ENCODE results near the gene HIPK4. TPM values are rescaled to one million over a fixed set of nuclear protein-coding genes. Genes with fewer than 3 reads are reported as not detected.
A peak's percentile ranks its signal among the peaks of the same experiment; 100 is the strongest.

The HIPK4 gene
- total and polyA plus RNA-seq, 4 donors: 0.21 to 0.51 (median 0.23) TPM; not detected in 1

- Histone ChIP-seq H3K36me3 (ENCODE audit: control insufficient read depth in 1 of 2, insufficient read depth in 2 of 2, low read length in 1 of 2) (no peaks in the 10 kb centered on the region), H3K27me3 (ENCODE audit: control insufficient read depth in 1 of 2, insufficient read depth in 2 of 2, low read length in 1 of 2) (no peaks in the 10 kb centered on the region), H3K4me1 (ENCODE audit: control insufficient read depth in 1 of 2, insufficient read depth in 2 of 2, low read length in 2 of 2) (no peaks in the 10 kb centered on the region), H3K27ac (ENCODE audit: low read depth in 1 of 2, low read length in 2 of 2) (no peak overlapping the region), H3K4me3 (ENCODE audit: low read length in 2 of 2) (no peak overlapping the region), H3K9me3 (ENCODE audit: control insufficient read depth, low read length) (no peaks in the 10 kb centered on the region)
- peak; percentile 19 for ATAC-seq (ENCODE audit: low FRiP score)
- intact Hi-C loops (cut with DNase I): no loop called here
- WGBS, 2 donors: 88 to 89% methylated on average over 16 of the region's 16 CpGs
- DNase-seq: no peak
Measured at GRCh38 chr19:40367577-40368434, 22.2 kb downstream of the HIPK4 start.

GRCh38 chr19:40366697-40367561, 23.1 kb downstream of the HIPK4 start:
- ATAC-seq (ENCODE audit: low FRiP score) (no peak), DNase-seq (no peak)
- WGBS, 2 donors: 83 to 85% methylated on average over 27 of the region's 27 CpGs
- H3K27me3 ChIP-seq (ENCODE audit: control insufficient read depth in 1 of 2, insufficient read depth in 2 of 2, low read length in 1 of 2): no peaks in the 10 kb centered on the region
- H3K4me3 ChIP-seq (ENCODE audit: low read length in 2 of 2): no peak overlapping the region
- intact Hi-C loops (cut with DNase I): no loop called here
- H3K27ac ChIP-seq (ENCODE audit: low read depth in 1 of 2, low read length in 2 of 2): no peak overlapping the region
- H3K9me3 ChIP-seq (ENCODE audit: control insufficient read depth, low read length): no peaks in the 10 kb centered on the region
- no peaks in the 10 kb centered on the region for H3K36me3 ChIP-seq (ENCODE audit: control insufficient read depth in 1 of 2, insufficient read depth in 2 of 2, low read length in 1 of 2)
- H3K4me1 ChIP-seq (ENCODE audit: control insufficient read depth in 1 of 2, insufficient read depth in 2 of 2, low read length in 2 of 2): no peaks in the 10 kb centered on the region

GRCh38 chr19:40365613-40366401, 24.2 kb downstream of the HIPK4 start:
- Histone ChIP-seq H3K36me3 (ENCODE audit: control insufficient read depth in 1 of 2, insufficient read depth in 2 of 2, low read length in 1 of 2) (no peaks in the 10 kb centered on the region), H3K27ac (ENCODE audit: low read depth in 1 of 2, low read length in 2 of 2) (no peak overlapping the region), H3K9me3 (ENCODE audit: control insufficient read depth, low read length) (no peaks in the 10 kb centered on the region), H3K4me1 (ENCODE audit: control insufficient read depth in 1 of 2, insufficient read depth in 2 of 2, low read length in 2 of 2) (no peaks in the 10 kb centered on the region), H3K27me3 (ENCODE audit: control insufficient read depth in 1 of 2, insufficient read depth in 2 of 2, low read length in 1 of 2) (no peaks in the 10 kb centered on the region), H3K4me3 (ENCODE audit: low read length in 2 of 2) (no peak overlapping the region)
- ATAC-seq (ENCODE audit: low FRiP score) (peak; percentile 68), DNase-seq (peak; percentile 83 to 90)
- intact Hi-C loops (cut with DNase I): no loop called here
- WGBS, 2 donors: 19 to 23% methylated on average over 28 of the region's 28 CpGs

- ATAC-seq (ENCODE audit: low FRiP score) (no peak), DNase-seq (no peak)
- H3K9me3 ChIP-seq (ENCODE audit: control insufficient read depth, low read length): no peaks in the 10 kb centered on the region
- H3K27ac ChIP-seq (ENCODE audit: low read depth in 1 of 2, low read length in 2 of 2): no peak overlapping the region
- intact Hi-C loops (cut with DNase I): no loop called here
- no peak overlapping the region for H3K4me3 ChIP-seq (ENCODE audit: low read length in 2 of 2)
- 75 to 80% methylated on average over 3 of the region's 3 CpGs for WGBS, 2 donors
- H3K4me1 ChIP-seq (ENCODE audit: control insufficient read depth in 1 of 2, insufficient read depth in 2 of 2, low read length in 2 of 2): no peaks in the 10 kb centered on the region
- H3K36me3 ChIP-seq (ENCODE audit: control insufficient read depth in 1 of 2, insufficient read depth in 2 of 2, low read length in 1 of 2): no peaks in the 10 kb centered on the region
- H3K27me3 ChIP-seq (ENCODE audit: control insufficient read depth in 1 of 2, insufficient read depth in 2 of 2, low read length in 1 of 2): no peaks in the 10 kb centered on the region
Measured at GRCh38 chr19:40365010-40365409, 25.0 kb downstream of the HIPK4 start.

- H3K4me3 ChIP-seq (ENCODE audit: low read length in 2 of 2): no peak overlapping the region
- H3K27me3 ChIP-seq (ENCODE audit: control insufficient read depth in 1 of 2, insufficient read depth in 2 of 2, low read length in 1 of 2): no peaks in the 10 kb centered on the region
- H3K27ac ChIP-seq (ENCODE audit: low read depth in 1 of 2, low read length in 2 of 2): no peak overlapping the region
- ATAC-seq (ENCODE audit: low FRiP score): no peak
- no peaks in the 10 kb centered on the region for H3K36me3 ChIP-seq (ENCODE audit: control insufficient read depth in 1 of 2, insufficient read depth in 2 of 2, low read length in 1 of 2)
- DNase-seq: no peak
- no peaks in the 10 kb centered on the region for H3K9me3 ChIP-seq (ENCODE audit: control insufficient read depth, low read length)
- intact Hi-C loops (cut with DNase I): no loop called here
- no peaks in the 10 kb centered on the region for H3K4me1 ChIP-seq (ENCODE audit: control insufficient read depth in 1 of 2, insufficient read depth in 2 of 2, low read length in 2 of 2)
- WGBS, 2 donors: 85 to 87% methylated on average over 5 of the region's 5 CpGs
Measured at GRCh38 chr19:40363069-40363468, 26.9 kb downstream of the HIPK4 start.

DNA sequence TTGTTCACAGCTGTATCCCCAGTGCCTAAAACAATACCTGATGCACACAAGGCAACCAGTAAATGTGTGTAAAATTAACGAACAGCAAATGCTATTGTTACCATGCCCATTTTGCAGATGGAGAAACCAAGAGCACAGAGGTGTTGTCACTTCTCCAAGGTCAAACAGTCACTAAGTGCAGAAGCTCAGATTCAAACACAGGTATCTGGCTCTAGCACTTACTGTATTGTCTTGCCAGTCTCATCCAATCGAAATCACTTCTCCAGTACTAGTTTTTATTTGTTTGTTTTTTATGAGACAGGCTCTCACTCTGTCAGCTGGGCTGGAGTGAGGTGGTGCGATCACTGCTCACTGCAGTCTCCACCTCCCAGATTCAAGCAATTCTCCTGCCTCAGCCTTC, 27.8 kb downstream of the HIPK4 start:
- Histone ChIP-seq H3K4me3 (ENCODE audit: low read length in 2 of 2) (no peak overlapping the region), H3K27me3 (ENCODE audit: control insufficient read depth in 1 of 2, insufficient read depth in 2 of 2, low read length in 1 of 2) (no peaks in the 10 kb centered on the region), H3K27ac (ENCODE audit: low read depth in 1 of 2, low read length in 2 of 2) (no peak overlapping the region), H3K4me1 (ENCODE audit: control insufficient read depth in 1 of 2, insufficient read depth in 2 of 2, low read length in 2 of 2) (no peaks in the 10 kb centered on the region), H3K9me3 (ENCODE audit: control insufficient read depth, low read length) (no peaks in the 10 kb centered on the region), H3K36me3 (ENCODE audit: control insufficient read depth in 1 of 2, insufficient read depth in 2 of 2, low read length in 1 of 2) (no peaks in the 10 kb centered on the region)
- intact Hi-C loops (cut with DNase I): no loop called here
- ATAC-seq (ENCODE audit: low FRiP score): no peak
- DNase-seq: no peak
- 90 to 91% methylated on average over 3 of the region's 3 CpGs for WGBS, 2 donors

DNA sequence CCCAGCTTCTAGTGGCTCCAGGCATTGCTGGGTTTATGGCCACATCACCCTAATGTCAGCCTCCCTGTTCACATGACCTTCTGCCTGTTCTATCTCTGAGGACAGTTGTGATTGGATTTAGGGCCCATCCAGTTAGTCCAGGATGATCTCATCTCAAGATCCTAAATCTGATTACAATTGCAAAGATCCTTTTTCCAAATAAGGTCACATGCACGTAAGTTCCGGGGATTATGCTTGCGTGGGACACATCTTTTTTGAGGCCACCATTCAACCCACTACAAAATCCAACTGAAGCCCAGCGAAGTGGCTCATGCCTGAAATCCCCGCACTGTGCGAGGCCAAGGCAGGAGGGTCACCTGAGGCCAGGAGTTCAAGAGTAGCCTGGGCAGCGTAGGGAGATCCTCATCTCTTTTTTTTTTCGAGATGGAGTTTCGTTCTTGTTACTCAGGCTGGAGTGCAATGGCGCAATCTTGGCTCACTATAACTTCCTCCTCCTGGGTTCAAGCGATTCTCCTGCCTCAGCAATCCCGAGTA, 29.2 kb downstream of the HIPK4 start:
- no peak for ATAC-seq (ENCODE audit: low FRiP score)

GRCh38 chr19:40360020-40360707, 29.8 kb downstream of the HIPK4 start:
- intact Hi-C loops (cut with DNase I): no loop called here
- ATAC-seq (ENCODE audit: low FRiP score): no peak
- Histone ChIP-seq H3K4me3 (ENCODE audit: low read length in 2 of 2) (no peak overlapping the region), H3K27me3 (ENCODE audit: control insufficient read depth in 1 of 2, insufficient read depth in 2 of 2, low read length in 1 of 2) (no peaks in the 10 kb centered on the region), H3K9me3 (ENCODE audit: control insufficient read depth, low read length) (no peaks in the 10 kb centered on the region), H3K27ac (ENCODE audit: low read depth in 1 of 2, low read length in 2 of 2) (no peak overlapping the region), H3K36me3 (ENCODE audit: control insufficient read depth in 1 of 2, insufficient read depth in 2 of 2, low read length in 1 of 2) (no peaks in the 10 kb centered on the region), H3K4me1 (ENCODE audit: control insufficient read depth in 1 of 2, insufficient read depth in 2 of 2, low read length in 2 of 2) (no peaks in the 10 kb centered on the region)
- 86 to 90% methylated on average over 13 of the region's 13 CpGs for WGBS, 2 donors
- DNase-seq: no peak

More for the DNA sequence above, 29.2 kb downstream of the HIPK4 start:
- Histone ChIP-seq H3K4me3 (ENCODE audit: low read length in 2 of 2) (no peak overlapping the region), H3K4me1 (ENCODE audit: control insufficient read depth in 1 of 2, insufficient read depth in 2 of 2, low read length in 2 of 2) (no peaks in the 10 kb centered on the region), H3K9me3 (ENCODE audit: control insufficient read depth, low read length) (no peaks in the 10 kb centered on the region), H3K36me3 (ENCODE audit: control insufficient read depth in 1 of 2, insufficient read depth in 2 of 2, low read length in 1 of 2) (no peaks in the 10 kb centered on the region), H3K27ac (ENCODE audit: low read depth in 1 of 2, low read length in 2 of 2) (no peak overlapping the region), H3K27me3 (ENCODE audit: control insufficient read depth in 1 of 2, insufficient read depth in 2 of 2, low read length in 1 of 2) (no peaks in the 10 kb centered on the region)
- intact Hi-C loops (cut with DNase I): no loop called here
- 87 to 91% methylated on average over 12 of the region's 12 CpGs for WGBS, 2 donors
- peak in 1 of 2 donors; percentile 69 for DNase-seq
